HG03378 (cell line): ENCODE data around the gene BCR.

Source experiments
- ATAC-seq: cut with Tn5 transposase; IDR thresholded peaks from one replicate; pipeline ENCODE4 v1.9.1; 2021; ENCODE audit warnings: mild to moderate bottlenecking, moderate library complexity; ENCODE audit not compliant: unreplicated experiment

The BCR gene

GRCh38 chr22:23285236-23285635 is 104.9 kb downstream of the BCR start:
- no peak for ATAC-seq

DNA sequence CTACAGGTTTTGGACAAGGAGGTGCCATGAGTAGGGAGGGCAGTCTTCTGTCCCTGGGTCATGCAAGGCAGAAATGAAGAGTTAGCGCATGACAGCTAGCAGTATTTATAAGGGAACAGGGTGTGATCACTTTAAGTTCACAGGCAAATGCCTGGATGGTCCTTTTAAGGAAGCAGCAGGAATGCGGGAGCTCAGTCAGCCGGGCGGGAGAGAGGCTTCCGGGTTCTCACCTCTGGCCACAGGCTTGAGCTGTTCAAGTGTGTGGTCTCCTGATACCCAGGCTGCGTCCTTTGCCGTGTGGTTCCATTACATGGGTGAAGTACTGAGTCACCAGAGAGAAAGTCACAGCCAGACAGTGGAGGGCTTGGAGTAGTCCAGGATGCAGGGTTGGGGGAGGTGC is 105.4 kb downstream of the BCR start:
- ATAC-seq = no peak

GRCh38 chr22:23286296-23286695 is 106.0 kb downstream of the BCR start:
- ATAC-seq = no peak

GRCh38 chr22:23287136-23288095 is 107.1 kb downstream of the BCR start:
- ATAC-seq = no peak

DNA sequence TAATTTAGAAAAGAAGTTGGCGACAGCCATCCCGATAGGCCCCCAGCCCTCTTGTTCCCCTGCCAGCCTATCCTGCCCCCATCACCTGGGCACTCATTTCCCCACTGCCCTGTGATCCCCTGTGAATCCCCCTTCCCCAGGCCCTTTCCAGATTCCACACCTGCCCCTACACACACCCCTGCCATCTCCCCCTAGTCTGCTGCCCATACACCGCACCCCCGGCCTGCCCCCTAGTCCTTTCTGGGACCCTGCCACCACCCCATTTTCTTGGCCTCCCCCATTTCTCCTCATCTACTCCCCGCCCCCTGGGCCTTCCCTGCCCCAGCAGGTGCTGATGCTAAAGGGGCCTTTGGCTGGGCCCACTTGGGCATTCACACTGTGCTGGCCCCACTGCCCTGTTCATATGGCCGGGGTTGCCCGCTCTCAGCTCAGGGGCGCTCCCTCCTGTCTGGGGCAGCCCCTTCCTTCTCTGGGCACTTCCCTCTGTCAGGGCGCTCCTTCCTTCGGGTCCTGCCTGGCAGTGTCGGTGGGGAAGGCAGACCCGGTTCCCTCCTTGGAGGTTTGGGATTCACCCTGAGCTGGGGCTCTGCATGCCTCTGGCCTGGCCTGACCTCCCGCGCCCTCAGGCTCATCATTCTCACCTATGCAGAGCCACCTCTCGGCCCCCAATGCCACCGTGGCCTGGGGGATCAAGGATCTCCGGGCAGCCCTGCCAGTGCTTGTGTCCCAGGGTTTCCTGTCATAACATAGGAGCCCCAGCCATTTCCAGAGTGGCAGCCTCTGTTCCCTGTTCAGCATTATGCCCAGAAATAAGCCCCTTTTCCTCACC is 108.2 kb downstream of the BCR start:
- no peak for ATAC-seq

DNA sequence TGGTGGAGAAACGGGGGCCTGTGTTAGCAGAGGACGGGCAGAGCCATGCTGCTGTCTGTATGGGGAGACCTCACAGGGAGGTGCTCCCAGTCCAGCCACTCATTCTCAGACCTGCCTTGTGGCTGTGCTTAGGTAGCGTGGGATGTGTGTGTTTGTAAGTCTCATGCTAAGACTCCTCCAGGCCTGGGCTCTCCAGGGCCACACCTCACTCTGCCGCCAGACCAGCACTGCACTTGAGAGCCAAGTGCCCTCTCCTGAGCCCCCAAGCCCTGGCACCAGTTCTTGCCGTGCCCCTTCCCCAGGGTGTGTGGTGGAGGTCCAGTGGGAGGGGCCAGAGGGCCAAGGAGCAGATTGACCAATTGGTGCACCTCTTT is 108.8 kb downstream of the BCR start:
- no peak for ATAC-seq

GRCh38 chr22:23289851-23290724 is 109.8 kb downstream of the BCR start:
- ATAC-seq = no peak

DNA sequence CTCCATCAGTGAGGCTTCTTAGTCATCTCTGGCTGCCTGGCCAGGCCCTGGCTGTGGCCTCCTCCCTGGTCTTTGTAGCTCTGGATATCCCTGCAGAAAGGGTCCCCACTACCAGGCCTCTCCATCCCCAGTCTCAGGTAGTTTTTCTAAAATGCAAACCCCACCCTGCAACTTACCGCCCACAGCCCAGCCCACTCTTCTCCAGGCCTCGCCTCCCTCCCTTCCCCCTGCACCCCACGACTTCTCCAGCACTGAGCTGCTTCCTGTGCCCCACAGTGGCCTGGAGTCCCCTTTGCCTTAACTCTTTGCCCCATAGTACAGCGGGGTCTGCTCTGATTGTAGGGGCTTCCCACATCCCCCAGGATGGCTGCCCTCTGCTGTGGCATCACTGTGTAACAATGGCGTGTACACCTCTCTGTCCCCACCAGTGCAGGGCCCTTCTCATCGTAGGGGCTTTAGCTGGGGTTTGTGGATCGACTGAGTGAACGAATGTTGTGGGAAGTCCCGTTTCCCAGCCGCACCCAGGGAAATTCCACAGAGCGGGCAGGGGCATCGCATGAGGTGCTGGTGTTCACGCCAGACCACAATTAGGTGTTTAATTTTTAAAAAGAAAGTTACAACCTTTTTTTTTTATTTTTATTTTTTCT is 111.6 kb downstream of the BCR start:
- no peak for ATAC-seq

- no peak for ATAC-seq
Observed at GRCh38 chr22:23292453-23293350, 112.4 kb downstream of the BCR start.

- no peak for ATAC-seq
Observed at GRCh38 chr22:23293720-23294119, 113.4 kb downstream of the BCR start.

DNA sequence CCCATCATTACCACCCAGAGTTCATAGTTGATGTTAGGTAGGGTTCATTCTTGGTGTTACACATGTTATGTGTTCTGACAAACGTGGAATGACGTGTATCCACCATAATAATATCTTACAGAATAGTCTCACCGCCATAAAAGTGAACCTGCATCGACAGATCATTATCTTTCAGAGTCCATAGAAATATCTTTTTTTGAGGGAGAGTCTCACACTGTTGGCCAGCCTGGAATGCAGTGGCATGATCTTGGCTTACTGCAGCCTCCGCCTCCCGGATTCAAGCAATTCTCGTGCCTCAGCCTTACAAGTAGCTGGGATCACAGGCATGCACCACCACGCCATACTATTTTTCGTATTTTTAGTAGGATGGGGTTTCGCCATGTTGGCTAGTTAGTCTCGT is 113.9 kb downstream of the BCR start:
- no peak for ATAC-seq

DNA sequence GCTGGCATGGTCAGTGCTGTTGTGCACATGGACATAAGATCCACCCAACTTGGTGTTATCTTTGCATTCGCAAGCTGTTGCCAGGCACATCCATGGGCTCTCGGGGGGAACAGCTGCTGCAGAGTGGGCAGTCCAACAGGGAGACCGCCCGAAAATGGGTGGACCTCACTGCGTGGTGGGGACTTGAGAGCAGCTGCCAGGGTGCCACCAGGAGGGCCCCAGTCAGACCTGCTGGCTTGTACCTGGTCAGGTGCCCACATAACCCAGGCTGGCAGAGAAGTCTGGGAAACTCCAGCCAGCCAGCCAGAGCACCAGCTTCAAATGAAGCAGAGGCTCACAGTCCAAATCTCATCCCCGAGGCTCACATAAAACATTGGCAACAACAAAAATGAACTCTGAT is 120.2 kb downstream of the BCR start:
- ATAC-seq = no peak

- ATAC-seq = no peak
Observed at GRCh38 chr22:23301591-23301990, 121.3 kb downstream of the BCR start.

DNA sequence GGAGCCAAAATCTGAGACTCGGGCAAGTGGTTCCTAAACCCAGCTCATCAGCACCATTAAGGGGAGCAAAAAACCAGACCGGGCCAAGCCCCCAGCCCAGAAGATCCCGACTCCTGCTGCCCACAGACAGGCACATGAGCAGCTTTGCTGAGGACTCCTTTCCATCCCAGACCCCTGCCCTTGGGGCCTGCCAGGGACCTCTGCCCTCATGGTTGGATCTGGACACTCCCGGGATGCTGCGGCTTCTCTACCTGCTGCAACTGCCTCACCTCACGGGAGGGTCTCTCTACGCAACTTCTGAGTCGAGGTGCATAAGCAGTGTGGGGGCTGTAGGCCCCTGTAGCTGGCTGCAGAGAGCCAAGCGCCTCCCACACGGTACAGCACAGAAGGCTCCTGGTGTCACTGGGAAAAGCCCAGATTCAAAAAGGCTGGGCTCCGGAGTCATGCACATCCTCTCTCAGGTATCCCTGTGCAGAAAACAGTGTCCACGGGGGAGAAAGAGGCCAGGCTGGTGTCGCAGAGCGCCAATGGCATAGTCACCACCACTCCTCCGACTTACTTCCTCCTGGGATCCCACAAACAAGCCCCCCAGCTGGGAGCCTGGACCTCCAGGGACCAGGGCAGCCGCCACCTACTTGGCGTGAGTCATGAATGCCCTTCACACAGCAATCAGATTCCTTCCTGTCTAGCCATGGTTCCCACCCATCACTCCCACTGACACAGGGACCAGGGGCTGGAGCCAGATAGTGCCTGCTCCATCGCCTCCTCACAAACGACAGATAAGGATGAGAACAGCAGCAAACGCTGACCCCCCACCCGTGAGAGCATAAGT is 122.1 kb downstream of the BCR start:
- ATAC-seq = no peak

DNA sequence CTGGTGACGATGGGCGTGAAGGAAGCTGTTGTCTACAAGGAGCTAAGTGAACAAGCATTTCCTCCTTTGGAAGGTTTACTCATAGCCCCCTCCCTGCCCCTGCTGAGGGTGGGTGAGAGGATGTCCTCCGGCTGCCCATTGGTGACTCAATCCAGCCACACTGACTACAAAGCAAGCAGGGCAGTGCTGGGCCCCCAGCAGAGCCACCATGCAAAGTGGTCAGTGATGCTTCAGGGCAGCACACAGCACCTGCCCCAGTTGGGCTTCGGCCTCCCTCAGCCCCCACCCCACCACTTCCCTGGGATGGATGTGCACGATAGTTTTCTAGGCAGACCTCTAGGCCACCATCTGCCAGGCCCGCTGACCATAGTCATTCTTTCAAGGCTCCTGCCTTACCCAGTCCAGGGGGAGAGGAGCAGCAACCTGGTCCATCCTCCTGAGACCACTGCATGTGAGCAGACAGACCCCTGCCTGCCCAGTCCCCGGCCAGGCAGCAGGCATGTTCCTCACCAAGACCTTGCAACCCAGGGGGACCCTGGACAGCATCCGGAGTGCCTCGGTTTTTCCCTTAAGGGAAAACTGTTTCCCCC is 125.1 kb downstream of the BCR start:
- no peak for ATAC-seq

- no peak for ATAC-seq
Observed at GRCh38 chr22:23305922-23306374, 125.6 kb downstream of the BCR start.

DNA sequence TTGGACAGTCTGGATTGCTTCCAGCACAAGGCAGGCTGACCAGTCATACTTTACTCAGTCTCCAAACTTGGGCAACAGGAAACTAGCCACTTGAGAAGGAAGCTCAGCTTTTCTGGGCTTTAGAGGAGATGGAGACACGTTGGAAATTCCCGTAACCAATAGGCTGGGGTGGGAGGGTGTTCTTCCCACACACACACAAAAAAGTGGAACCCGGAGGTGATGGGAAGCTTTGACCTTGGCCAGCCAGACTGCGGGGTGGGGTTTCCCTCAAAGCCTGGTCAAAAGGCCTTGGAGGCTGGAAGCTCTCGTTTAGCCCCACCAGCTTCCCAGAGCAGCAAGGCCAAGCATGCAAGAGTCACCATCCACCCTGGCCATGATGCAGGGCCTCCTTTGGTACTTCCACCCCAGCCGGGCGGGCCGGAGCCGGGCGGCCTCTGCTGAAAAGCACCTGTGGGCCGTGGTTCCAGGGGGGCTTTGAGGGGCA is 126.2 kb downstream of the BCR start:
- no peak for ATAC-seq

DNA sequence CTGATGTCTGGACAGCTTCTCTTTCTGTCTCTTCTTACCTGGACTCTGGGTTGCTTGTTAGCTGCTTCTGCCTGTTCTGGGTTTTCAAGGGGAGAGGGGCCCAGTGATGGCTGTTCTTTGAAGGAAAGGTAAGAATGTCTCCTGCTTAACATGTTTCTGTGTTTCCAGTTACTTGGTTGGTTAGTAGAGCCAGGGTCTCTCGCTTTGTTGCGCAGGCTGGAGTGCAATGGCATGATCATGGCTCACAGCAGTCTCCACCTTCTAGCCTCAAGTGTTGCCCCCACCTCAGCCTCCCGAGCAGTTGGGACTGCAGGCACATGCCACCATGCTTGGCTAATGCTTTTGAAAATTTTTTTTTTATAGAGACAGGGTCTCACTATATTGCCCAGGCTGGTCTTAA is 126.6 kb downstream of the BCR start:
- ATAC-seq = no peak
